Stimulated activated CD4-positive, alpha-beta T cell treated with anti-CD3 and anti-CD28 coated beads, TNF-alpha, amount 100 ng/mL, for 24 hours (primary cell): ENCODE results near the gene PICK1.
A peak's percentile ranks its signal among the peaks of the same experiment; 100 is the strongest.

Source experiments
- DNase-seq, 3 experiments: peaks; one replicate each; pipeline ENCODE4 v3.0.0-alpha.2; 2020; ENCODE audit warnings: low read depth in 3 of 3

The PICK1 gene

DNA sequence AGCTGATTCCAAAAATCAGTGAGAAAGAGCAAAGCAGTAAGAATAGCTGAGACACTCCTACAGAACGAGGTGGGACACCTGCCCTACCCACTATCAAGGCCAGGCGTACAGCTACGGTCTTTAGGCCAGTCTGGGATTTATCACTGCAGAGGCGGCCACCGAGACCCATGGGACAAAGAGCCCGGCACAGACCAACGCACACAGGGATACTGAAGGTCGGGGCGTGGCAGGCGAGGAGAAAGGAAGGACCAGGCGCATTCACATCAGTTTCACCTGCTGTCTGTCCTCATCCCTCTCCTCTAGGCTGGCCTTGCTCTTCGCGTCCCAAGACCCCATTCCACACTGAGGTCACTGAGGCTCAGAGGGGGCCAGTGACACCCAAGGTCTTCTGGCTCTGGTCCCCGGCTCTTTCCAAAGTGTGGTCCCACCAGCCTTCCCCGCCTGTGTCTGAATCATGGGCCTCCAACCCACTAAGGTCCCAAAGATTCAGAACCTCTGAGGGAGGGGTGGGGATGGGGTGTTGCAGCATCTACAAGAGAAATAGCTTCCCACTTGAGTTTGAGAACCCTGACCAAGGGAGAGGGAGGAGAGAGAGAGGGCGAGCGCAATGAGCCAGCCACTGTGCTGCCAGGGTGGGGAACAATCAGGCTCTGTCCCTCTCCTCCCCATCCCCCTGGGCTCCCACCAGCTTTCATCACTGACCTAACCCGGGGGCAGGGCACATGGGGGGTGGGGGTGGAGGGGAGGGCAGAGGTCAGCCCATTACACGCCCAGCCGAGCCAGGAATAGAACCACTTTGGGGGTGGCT, 7.2 kb upstream of the PICK1 start:
- DNase-seq: no peak

DNA sequence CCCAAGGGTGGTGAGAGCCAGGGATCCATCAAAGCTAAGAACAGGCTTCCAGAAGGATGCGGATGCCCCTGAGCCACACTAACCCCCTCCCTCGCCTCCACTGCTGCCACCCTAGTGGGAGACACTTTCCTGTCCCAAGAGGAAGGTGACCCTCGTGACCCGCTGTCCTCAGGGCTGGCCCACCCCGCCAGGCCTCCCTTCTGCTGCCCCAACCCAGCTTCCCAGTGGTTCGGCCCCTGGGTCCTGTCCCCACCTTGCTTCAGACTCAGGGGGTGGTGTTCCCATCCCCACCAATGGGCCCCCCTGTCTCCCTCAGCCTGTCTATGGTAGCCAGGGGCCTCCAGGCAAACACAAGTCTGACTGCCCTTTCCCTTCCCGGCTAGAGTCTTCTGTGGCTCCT, 6.5 kb upstream of the PICK1 start:
- no peak for DNase-seq

DNA sequence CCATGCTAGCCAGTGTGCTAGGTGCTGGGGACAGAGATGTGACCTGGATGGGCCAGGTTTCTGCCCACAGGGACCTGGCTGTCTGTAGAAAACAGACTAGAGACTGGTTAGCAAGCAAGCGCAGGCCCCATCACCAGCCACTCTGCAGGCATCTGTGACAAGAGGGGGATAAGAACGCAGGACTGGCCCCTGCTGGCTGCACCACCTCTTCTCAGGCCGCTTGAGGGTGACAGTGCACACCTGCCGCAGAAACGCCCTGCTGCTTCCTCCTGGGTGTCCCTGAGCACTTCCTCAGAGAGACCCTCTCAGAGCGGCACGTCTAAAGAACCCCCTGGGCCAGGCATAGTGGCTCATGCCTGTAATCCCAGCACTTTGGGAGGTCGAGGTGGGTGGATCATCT, 5.9 kb upstream of the PICK1 start:
- no peak for DNase-seq

DNA sequence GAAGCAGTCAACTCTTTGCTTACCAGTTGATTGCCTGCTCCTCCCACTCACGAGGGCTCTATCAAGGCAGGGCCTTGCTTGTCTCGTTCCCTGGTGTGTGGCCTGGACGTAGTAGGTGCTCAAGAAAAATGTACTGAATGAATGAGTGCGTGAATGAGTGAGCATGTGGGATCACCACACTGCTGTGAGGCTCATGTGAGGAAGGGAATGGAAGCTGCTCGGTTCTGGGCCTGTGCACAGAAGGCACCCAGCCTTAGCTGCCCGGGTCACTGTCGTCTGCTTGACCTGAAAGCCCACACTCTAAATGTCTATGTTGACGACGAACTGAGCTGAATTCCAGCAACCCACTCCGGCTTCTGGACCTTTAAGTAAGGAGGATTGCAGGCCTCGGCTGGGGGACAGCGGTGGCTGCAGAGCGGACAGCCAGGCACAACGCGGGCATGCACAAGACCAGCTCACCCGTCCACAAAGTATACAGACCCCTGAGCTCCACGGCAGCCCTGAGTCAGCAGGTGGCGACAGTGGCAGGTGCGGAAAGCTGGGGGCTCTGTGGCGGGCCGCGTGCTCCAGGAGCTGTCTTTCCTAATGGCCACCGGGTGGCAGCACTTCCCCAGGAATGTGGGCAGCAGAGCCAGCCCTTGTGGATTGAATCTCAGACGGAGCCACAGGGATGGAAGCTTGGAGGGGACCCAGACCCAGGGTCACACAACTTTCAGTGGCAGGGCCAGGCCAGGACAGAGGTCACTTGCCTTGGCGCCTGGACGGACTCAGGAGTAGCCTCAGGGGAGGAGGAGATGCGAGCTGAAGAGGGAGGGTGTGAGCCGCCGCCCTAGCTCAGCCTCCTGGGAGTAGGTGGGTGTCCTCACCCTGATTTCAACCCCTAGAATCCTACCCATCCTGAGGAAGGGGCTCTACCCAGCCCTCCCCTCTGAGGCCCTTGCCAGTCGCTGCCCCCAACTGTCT, 5.0 kb upstream of the PICK1 start:
- DNase-seq: peak; percentile 50 to 70 (median 52)

DNA sequence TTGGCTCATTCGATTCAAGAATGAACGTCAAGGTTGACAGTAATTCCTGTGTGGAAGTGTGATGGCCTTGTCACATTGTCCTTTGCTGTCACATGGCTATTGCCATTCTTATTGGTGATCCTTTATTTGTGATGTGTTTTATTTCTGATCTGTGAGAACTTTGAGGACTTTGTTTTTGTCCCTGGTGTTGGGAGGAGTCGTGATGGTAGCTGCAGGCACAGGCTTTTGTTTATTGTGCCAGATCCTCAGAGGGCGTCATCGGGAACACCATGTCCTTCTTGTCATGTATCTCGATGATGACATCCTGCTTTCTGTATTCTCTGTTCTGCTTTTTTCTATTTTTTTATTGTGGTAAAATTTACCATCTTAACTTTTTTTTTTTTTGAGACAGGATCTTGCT, 5.6 kb downstream of the PICK1 start:
- no peak for DNase-seq

DNA sequence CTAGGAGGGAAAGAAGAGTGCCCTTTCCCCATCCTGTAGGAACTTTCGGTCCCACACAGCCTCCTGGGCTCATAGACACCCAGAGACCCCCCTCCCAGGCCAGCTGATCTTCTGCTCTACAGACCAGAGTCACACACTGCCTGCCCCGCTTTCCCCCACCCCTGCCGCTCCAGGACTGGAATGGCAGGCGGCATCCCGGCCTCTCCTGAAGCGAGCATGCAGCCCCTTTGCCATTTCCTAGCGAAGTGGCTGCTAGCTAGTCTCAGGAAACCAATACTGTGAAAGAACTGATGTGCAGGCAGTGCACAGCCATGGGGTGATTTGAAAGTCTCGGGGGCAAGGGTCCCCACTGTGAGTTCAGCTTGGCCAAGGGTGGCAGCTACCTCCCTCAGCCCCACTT, 8.3 kb downstream of the PICK1 start:
- DNase-seq: no peak

DNA sequence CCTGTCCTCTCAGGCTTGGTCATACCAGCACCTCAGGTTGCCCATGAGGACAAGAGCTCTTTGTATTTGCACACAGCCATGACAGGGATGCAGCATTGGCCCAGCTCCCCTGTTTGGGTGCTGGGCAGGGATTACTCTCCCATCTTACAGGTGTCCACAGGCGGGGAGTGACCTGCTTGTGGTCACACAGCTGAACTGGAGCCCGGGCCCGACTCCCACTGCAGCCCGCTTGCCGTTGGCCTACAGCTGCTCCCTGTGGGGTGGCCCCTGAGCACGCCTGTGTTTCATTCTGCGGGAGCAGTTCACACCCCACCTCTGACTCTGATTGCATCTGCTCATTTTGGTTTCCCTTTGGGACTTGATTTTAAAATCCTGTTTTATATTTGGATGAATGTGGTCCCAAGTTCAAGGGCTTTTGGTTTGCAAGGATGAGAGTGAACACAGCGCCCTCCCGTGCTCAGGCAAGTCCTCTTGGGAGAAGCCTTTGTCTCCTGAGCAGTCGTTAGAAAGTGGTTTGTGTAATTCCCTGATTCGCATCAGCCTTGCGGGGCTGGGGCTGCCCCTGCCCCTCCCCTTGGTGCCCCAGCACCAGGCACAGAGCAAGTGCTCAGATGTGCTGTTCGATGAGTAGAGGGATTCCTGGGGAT, 9.3 kb downstream of the PICK1 start:
- DNase-seq: no peak

DNA sequence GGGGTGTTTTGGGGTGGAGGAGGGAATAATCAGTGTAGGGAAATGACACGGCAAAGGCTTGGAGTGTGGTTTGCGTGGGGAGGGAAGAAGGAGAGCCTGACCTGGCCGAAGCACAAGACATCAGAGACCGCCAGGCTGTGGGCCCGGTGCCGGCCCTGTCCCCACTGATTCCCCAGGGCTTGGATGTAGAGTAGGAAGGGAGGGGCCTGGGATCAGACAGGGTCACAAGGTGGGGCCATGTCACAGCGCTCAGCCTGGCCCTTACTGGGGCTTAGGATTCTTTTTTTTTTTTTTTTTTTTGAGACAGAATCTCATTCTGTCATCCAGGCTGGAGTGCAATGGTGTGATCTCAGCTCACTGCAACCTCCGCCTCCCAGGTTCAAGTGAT, 9.8 kb downstream of the PICK1 start:
- no peak for DNase-seq

DNA sequence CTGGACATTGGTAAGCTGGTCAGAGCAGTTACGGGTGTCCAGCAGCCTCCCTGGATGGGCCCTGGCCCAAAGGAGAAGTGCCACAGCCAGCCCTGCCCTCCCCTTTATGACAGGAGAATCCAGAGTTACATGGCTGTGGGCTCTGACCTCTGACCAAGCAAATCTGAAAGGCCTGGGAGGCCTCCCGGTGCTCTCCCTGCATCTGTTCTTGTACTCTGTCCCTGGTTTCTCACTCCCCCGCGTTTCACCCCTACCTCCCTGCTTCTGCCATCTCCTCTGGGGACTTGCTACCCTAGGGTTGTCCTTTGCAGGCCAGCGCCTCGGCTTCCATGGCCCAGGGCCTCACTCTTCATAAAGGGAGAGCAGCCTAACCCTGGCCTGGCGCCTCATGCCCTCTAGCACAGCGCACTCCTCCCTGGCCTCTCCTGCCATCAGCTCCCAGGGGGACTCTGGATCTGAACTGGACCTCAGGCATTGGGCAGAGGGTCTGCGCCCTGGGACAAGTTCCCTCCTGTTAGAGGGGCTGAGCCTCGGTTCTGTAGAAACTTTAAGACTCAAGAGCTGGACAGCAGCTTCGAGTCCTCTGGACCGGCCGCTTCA, 10.7 kb downstream of the PICK1 start:
- no peak for DNase-seq

DNA sequence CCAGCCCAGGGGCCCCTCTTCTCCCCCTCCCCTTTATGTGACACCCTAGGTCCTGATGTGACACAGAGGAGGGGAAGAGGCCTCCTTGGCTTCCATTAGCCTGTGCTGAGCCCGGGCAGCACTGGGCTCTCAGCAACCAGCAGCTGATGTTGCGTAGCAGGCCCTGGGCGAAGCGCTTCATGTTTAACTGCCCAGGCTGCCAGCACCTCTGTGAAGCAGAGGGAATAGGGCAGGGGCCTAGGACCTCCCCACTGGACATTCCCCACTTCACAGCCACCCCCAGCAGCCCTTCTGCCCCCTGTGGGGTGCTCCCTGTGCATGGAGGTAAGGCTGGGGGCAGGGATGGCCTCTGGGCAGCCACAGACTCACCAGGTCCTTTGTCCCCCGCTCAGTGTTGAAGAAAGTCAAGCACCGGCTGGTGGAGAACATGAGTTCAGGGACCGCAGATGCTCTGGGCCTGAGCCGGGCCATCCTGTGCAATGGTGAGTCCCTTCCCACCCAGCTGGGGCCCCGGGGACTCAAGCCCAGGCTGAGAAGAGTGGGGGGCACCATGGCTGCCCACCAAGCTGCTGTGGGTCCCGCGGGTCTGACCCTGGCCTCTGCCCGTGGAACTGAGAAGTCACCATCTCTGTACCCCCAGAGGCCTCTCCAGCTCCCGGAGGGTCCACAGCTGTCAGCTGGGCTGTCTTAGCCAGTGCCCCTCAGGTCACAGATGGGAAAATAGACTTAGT, 11.6 kb downstream of the PICK1 start:
- DNase-seq: no peak

DNA sequence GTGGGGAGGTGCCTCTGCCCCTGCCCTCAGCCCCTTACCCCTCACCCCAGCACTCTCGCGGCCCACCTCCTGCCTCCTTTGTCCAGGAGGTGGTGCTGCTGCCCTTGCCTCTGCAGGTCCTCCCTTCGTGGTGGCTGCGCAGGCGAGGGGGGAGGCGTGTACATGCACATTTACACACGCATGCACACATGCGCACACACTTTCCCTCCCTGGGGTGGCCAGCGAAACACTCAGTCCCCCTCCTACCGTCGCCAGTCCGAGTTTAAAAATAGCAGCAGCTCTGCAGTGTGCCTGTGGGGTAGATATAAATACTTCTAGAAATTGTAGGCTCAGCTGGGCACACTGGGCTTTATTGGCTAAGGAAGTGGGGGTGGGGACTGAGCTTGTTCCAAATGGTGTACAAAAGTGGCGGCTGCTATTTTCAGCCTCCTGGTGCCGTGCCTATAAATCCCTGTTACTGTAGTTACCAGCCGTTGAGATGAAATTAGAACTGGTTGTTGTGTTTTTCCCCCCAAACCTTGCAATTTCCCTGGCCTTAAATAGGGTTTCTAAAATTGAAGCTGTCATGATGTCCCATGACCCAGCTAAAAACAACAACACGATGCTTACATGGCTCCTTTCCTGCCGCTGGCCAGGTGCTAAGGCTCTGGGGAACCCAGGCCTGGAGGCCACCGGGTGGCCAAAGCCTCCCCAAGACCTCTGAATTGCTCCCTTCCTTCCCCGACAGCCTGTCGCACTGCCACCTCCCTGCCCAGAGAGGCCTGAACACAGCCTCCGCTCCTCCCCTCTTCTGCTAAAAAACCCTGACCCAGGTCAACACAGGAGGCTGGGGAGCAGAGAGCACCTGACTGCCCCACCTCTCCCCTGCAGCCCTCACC, 12.4 kb downstream of the PICK1 start:
- no peak for DNase-seq

DNA sequence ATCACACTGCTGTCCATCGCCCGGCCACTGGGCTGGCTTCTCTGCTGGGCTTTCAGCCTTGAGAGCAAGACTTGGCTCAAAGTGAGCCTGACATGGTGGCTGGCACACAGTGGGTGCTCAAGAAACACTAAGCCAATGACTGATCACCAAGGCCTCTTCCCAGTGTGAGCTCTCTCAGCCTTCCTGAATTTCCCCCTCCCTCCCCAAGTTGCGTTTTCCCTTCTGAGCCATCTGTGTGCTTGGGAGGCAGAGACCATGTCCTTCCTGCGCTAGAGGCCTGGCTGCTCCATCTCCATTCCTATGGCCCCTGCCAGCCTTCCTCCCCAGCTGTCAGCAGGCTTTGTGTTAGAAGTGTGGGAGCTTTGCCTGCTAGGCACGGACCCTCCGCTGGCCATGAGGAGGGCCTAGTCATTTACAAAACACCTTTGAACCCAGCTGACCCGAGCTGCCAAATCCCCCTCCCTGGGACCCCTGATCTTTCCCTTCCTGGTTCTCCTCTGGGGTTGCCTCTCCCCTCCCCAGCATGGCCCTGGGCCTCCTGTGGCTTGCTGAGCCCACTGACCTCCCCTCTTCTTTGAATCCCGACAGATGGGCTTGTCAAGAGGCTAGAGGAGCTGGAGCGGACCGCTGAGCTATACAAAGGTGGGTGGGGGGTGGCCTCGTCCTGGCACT, 13.2 kb downstream of the PICK1 start:
- DNase-seq: no peak

DNA sequence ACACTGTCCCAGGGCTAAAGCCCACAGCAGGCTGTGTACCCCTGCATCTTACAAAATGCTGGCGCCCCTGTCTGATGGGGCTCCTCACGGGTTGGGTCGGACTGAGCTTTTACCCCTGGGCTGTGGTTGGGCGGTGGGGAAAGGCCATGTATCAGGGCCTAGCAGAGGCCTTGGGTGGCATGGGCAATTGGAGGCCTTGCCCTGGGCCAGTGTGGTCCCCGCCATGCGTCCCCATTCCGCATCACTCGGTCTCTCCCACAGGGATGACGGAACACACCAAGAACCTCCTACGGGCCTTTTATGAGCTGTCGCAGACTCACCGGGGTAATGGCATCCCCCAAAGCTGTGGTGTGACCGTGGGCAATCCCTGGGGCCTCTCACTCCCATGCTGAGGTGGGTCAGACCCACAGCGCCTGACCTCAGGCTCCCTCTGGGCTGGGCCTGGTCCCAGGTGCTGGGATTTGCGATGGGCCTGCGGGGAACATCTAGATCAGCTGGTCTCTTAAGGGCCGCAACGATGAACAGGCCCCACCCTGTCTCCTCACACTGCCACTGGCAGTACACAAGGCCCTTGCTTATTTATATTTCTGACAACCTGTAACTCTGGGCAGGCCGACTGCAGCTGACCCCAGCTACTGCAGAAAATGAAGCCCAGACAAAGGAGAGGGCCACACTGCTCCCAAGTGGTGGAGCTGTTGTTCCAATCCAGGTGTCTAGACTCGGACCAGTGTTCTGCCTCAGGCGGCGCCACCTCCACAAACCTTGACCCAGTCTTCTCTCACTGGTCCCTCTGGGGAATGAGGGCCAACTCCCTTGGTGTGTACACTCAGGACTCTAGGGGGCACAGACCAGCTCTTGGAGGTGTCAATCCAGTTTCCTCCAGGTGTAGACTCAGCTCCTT, 14.5 kb downstream of the PICK1 start:
- no peak for DNase-seq

DNA sequence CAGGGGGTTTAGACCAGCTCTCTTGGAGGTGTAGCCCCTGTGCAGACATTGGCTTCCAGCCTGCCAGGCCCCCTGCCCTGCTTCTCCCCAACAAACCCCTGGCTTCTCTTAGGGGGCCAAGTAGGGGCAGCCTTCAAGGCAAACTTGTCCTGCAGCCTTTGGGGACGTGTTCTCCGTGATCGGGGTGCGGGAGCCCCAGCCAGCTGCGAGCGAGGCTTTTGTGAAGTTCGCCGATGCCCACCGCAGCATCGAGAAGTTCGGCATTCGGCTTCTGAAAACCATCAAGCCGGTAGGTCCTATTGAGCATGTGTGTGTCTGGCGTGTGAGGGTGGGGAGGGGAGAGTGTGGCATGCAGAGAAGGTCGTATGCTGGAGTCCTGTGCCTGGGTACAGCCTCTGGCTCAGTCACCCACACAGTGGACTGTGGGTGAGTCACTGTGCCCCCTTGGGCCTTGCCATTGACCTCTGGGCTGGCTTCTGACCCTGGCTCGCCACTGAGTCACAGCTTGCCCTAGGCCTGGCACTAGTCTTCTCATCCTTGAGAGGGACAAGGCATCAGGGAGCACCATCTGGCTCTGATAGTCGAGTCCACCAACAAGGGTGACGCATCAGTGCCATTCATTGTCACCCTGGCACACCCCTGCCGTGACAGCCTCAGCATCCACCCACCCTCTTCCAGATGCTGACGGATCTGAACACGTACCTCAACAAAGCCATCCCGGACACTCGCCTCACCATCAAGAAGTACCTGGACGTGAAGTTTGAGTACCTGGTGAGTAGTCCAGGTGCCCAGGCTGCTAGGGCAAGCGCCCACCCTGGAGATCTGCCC, 15.3 kb downstream of the PICK1 start:
- DNase-seq: no peak

DNA sequence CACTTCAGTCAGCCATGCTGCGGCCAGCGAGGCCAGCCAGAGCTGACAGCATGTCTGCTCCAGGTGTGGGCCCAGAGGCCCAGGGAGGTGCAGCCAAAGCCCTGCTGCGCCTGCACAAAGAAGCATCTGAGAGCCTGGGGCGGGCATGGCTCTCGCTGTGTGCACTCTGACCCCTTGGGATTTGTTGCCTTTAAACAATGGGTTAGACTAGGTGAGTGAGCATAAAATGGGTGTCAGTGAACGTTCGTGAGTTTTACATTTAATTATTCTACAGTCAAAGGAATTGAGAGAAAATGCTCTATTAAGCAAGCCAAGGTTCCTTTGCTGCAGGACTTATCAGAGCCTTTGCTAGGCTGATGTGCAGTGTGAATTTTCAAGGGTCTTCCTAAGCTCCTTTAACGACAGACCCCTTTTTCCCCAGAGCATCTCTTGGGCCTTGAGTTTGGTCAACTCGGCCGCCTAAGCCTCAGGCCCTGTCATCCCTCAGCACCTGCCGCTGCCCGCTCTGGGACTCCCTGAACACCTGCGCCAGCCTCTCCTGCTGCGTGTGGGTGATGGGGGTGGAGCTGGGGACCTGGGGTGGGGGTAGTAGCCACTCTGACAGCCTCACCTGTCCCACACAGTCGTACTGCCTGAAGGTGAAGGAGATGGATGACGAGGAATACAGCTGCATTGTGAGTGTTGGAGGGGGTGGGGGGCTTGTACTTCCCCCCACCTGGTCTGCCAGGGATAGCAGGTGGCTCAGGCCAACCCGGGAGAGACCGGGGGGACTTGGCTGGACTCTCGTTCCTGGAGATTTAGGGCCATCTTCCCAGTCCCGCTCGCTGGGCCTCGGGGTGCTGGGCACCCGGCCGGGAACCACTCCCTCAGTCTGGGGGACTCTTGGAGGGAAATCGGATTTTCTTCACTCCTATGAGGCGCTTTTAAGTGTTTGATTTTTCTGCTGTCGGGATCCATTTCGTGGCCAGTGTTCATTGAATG, 16.2 kb downstream of the PICK1 start:
- no peak for DNase-seq
